CD4-positive, alpha-beta T cell treated with Interleukin-17A for 1 hour (primary cell): ENCODE measurements around the gene NOM1.

Experiments used
- DNase-seq: peaks from one replicate; pipeline ENCODE4 v3.0.0-alpha.2; 2020

NOM1 gene

DNA sequence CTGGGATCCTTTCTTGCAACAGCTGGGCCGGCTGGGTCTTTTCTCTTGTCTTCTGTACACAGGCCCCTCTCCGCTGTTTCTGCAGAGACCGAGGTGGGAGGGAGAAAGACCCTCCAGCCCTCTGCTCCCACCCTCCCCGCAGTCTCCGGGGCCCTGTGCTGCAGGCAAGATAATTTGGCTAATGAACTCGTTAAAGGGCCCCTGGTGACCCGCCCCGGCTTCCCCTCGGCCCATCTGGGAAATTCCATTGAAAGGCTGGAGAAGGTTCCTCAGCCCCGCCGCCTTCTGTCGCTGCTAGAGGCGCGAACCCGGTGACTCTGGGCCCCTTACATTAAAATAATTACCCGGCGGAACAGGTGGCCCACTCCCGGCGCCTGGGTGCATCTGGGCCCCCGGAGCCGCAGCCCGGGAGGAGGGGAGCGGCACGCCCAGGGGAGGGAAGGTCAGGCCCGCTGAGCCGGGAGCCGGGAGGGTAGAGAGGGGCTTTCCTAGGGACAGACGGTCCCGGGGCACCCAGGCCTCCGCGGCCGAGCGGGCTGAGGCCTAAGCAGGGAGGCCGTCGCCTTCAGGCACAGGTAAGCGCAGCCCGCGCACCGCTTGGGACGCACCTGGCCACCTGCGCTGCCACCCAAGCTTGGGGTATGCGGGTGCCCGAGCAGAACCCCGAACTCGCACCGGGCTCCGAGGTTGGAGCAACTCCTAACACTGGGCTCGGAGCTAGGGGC, 68.3 kb downstream of the NOM1 start:
- DNase-seq, result no peak

DNA sequence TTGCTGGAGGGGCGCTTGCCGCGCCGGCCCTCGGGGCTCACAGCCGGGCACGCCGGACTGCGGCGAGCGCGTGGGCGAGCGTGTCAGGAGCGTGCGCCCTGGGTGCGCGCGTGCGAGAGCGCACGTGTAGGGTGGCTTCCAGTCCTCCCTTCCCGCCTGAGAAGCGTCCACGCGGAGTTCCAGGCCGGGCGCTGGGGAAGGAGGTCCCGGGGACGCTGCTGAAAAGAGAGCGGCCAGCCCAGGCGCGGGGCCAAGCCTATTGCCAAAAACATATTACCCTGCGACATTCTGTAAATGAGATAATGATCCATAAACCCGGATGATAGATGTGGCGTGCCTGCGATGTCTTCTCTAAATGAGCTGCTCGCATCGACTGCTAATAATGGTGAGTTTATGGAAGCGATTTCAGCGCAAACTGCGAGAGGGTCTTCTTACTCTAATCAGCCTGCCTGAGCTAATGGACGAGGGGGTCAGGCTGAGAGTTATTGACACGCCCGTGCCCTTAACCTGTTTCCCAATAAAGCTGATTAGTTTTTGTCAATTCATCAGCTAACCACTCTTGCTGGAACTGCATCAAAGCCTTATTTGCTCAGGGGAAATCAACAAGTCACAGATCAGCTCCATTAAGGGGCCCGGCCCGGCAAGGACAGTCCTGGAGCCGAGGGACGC, 69.0 kb downstream of the NOM1 start:
- no peak for DNase-seq

DNA sequence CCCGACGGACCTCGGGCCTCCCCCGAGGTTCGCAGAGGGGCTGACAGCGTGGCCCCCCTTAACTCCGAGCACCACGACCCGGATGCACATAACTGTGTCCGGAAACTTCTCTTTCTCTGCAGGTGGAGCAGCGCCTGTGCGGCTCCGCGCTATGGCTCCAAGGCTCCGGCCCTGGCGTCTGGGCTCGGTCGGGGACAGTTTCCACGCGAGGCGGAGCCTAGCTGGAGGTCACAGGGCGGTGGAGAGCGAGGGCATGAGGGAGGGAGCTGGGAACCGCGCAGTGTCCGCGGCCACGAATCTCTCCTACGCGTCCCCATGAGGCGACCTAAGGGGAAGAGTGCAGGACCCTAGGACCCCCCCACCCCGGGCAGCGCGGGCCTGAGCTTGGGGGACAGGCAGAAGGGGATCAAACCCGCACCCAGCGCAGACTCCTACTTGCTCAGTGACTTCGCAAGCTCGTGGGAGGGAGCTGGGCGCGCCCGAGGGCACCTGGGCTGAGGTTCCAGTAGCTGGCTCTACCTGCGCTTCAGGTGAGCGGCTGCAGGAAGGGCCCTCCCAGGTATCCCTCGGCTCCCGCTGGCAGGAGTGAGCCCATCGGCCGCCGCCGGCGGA, 69.6 kb downstream of the NOM1 start:
- DNase-seq, result no peak

DNA sequence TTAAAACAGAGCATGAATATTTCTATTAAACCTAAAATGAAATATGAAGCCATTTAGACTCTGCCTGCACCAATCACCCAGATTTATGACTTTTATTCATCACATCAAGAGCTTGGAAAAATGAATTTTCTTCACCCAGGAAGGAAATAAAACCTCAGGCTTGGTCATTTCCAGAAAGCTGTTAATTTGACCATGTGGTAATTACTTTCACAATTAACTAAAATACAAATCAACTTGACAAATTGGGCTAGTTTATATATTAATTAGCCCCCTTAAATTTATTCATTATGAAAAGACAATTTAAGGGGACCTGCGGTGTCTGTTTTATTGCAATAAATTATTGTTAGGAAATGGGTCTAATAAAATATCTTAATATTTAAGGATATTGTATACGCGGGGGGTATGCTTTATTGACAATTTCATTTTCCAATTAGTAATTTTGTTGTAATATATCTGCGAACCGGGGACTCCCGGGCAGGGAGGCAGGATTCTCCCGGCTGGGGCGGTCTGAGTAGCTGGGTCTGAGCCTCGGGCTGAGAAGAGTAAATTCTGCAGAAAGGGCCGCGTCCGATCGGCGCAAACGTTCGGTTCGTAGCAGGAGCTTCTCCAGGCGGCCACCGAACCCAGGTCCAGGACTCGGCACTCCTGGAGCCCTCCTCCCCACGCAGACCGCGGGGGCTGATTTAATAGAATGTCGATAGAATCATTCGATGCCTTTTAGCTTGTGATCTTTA, 70.4 kb downstream of the NOM1 start:
- DNase-seq, result no peak

DNA sequence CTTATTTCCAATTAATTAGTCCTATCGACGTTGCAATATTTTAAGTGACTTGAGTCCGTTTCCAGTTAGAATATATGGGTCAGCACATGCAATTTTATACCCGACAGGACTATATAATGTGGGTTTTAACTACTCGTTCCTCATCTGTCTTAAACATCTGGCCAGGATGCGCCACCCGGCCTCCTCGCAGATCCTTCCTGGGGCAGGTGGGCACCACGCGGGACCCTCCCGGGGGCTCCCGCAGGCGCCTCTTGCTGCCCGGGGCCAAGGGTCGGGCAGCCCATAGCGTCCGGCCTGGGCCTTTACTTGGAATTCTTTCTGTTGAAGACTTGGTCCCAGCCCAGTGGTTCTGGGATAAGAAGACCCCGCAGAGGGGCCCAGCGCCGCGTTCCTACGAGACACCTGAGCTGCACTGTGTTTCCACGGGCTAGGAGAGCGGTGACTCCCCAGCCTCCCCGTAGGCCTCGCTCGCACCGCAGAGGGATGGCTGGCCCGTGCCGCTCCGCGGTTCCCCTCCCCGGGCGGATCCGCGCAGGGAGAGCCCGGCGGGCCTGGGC, 71.1 kb downstream of the NOM1 start:
- no peak for DNase-seq

DNA sequence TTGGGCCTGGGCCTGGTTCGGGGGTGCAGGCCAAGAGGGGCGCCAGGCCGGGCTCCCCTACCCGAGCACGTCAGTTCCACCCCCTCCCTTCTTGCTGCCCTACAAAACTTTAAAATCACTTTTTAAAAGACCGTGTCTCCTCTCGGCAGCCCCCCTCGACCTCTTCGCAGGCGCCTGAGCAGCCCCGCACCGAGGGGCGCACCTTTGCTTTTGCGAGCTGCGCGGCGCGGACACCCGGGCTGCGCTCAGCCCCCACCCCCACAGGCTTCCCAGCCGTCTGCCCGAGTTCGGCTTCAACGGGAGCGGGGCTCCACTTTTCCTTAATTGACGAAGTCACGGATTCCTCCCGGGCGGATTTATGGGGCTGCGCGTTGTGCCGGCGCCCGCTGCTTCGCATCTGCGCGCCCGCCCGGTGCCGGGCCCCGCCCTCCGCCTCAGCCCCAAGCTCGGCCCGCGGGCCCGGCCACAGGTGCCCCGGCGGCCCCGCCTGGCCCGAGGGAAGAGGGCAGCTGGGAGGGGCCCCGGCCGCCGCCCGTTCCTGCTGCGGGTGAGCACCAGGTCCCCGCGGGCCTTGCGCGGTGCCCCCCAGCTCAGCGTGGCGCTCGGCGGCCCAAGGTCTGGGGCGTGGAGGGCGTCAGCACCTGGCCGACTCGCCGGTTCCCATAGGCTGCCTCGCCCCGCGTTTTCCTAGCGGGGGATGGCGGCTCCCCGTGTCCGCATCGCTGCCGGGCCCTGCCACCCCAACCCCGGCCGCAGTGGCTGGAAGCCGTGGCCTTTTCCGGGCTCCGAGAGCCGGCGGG, 71.8 kb downstream of the NOM1 start:
- no peak for DNase-seq

DNA sequence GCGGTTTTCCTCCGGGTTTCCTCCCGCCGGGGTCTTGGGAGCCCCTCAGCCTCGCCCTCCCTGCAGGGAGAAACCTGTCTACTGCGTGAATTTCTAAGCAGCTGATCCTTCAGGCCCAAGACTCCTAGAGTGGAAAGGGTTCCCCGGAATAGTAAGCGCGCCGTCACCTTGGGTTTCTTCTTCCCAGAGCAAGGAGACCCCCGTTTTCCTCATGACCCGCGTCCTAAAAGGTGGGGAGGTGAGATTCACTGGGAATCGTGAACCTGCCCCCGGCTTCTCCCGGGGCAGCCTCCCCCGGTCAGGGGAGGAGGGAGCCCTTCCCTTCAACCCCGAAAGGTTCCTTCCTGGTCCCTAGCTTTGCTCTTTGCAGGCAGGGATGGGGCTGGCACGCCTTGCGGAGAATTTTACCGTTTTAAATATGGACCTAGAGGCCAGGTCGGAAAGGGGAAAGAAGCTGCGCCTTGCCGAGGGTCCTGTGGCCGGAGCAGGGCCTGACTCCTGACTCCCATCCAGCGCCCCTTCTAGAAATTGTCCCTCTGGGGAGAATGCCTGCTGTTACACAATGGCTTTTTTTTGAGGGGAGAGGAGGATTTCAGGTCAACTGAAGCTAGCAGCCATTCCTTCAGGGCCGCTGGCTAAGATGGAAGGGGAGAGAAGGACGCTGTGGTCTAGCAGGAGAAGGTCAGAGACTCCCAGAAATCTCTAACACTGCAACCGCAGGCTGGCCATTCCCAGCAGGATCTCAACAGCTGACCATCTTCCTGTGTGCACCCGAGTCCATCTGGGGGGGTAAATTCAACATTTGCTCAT, 72.6 kb downstream of the NOM1 start:
- no peak for DNase-seq
